ENCODE measurements around the gene EIF3B. TPM values are rescaled to one million over a fixed set of nuclear protein-coding genes. Genes with fewer than 3 reads are reported as not detected.
A peak's percentile ranks its signal among the peaks of the same experiment; 100 is the strongest.
"Not testable (repeated sequence)": the region's sequence is repeated elsewhere in the genome, so short reads cannot be mapped to it uniquely, and the experiment has no call there.

The EIF3B gene
- total RNA-seq, 1 experiment from 2014 or later = 319 TPM

DNA sequence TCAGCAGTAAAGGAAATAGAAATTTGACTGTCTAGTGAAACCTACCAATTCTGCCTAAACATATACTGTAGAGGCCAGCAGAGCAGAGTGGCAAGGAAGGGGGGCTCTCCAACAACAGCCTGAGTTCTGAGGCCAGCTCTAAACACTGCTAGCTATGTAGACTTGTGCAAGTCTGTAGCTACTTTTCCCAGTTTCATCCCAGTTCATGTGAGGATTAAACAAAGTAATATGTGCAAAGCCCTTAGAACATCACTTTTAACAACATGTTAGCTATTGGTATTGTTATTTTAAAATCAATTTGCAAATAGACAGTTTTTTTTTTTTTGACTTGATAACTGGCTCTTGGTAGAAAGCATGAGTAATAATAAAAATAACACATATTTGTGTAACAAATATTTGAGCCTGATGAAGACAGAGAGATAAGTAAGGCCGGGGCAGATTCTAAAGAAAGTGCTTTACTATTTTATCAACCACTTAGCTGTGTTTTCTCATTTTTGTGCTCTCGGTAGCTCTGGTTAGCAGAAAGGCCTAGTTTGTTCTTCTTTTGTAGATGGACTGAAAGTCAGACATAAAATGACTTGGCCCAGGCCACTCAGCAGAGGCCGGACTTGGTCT, 58.1 kb downstream of the EIF3B start:
- no peaks in the 10 kb centered on the region for H3K36me3 ChIP-seq (replicated peaks; ENCODE audit: control insufficient read depth, insufficient read depth, low read length)
- no peak overlapping the region for H3K4me3 ChIP-seq (ENCODE audit: insufficient read depth, low read depth, low read length)
- H3K27me3 ChIP-seq (ENCODE audit: control insufficient read depth, insufficient read depth, low read length) = no peaks in the 10 kb centered on the region
- DNase-seq = no peak

DNA sequence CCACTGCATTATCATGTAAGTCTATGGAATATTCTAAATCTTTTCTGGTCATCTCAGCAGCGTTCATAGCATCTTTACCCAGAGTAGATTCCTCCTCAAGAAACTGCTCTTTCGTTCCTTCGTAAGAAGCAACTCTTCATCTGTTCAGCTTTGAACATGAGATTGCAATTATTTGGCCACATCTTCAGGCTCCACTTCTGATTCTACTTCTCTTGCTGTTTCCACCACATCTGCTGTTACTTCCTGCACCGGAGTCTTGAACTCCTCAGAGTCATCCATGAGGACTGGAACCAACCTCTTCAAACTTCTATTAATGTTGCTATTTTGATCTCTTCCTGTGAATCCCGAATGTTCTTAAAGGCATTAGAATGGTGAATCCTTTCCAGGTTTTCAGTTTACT, 61.4 kb downstream of the EIF3B start:
- Histone ChIP-seq H3K36me3 (replicated peaks; ENCODE audit: control insufficient read depth, insufficient read depth, low read length) (no peaks in the 10 kb centered on the region), H3K4me3 (ENCODE audit: insufficient read depth, low read depth, low read length) (no peak overlapping the region), H3K27me3 (ENCODE audit: control insufficient read depth, insufficient read depth, low read length) (no peaks in the 10 kb centered on the region)
- no peak for DNase-seq

DNA sequence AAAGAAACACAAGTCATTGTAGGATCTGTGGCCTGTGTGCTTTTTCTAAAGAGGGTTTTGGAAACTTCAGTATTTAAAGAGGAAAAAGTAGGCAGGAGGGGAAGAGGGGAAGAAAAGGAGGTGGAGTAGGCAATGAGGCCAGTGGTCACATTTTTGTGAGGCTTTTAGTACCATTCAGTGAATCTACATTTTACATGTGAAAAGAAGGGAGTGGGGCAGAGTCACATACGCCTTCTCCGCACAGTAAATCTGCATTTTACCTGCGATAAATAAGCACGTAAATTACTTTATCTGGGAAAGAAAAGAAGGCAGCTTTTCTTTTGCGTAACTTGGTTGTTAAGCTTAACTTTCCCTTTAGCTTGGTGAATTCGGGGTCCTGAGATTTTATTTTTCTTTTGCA, 62.0 kb downstream of the EIF3B start:
- Histone ChIP-seq H3K27me3 (ENCODE audit: control insufficient read depth, insufficient read depth, low read length) (no peaks in the 10 kb centered on the region), H3K36me3 (replicated peaks; ENCODE audit: control insufficient read depth, insufficient read depth, low read length) (no peaks in the 10 kb centered on the region), H3K4me3 (ENCODE audit: insufficient read depth, low read depth, low read length) (no peak overlapping the region)
- no peak for DNase-seq

GRCh38 chr7:2417178-2417577, 62.6 kb downstream of the EIF3B start:
- not testable (repeated sequence) for DNase-seq; H3K4me3 ChIP-seq (ENCODE audit: insufficient read depth, low read depth, low read length); H3K27me3 ChIP-seq (ENCODE audit: control insufficient read depth, insufficient read depth, low read length); H3K36me3 ChIP-seq (replicated peaks; ENCODE audit: control insufficient read depth, insufficient read depth, low read length)

DNA sequence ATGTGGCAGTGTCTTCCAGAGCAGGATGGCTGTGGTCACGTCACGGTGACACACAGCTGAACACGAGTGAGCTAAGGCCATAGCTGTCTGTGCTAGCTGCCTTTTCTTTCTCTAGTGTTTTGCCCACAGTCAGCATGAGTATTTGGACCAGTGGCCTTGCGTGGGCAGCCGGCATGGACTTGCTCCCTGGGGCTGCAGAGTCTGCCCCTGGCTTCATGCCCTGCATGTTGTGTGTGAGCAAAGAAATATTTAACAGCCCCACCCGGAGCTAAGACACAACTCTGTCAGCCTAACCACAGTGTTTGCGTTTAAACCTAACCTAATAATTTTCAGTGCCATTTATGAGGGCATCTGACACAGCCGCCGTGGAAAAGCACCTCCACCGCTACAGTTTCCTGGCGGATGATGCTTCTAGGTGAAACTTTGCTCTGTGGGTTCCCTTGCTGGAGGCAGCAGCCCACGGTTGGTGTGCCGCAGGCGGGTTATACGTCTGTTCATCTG, 63.4 kb downstream of the EIF3B start:
- no peaks in the 10 kb centered on the region for H3K27me3 ChIP-seq (ENCODE audit: control insufficient read depth, insufficient read depth, low read length)
- no peak for DNase-seq
- no peak overlapping the region for H3K4me3 ChIP-seq (ENCODE audit: insufficient read depth, low read depth, low read length)
- H3K36me3 ChIP-seq (replicated peaks; ENCODE audit: control insufficient read depth, insufficient read depth, low read length) = no peaks in the 10 kb centered on the region

DNA sequence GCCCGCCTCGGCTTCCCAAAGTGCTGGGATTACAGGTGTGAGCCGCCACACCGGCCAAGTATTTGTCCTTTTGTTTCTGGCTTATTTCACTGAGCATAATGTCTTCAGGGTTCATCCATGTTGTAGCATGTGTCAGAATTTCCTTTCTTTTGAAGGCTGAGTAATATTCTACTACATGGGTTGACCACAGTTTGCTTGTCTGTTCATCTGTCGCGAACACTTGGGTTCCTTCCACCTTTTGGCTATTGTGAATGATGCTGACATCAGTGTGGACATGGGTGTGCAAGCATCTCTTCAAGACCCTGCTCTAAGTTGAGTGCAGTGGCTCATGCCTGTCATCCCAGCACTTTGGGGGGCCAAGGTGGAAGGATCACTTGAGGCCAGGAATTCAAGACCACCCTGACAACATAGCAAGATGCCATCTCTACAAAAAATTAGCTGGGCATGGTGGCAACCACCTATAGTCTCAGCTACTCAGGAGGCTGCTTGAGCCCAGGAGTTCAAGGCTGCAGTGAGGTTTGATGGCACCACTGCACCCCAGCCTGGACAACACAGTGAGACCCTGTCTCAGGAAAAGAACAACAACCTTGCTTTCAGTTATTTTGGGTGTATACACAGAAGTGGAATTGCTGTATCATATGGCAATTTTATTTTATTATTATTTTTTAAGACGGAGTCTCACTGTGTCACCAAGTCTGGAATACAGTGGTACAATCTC, 65.7 kb downstream of the EIF3B start:
- DNase-seq = no peak

GRCh38 chr7:2421943-2422310, 67.3 kb downstream of the EIF3B start:
- Histone ChIP-seq H3K36me3 (replicated peaks; ENCODE audit: control insufficient read depth, insufficient read depth, low read length) (no peaks in the 10 kb centered on the region), H3K4me3 (ENCODE audit: insufficient read depth, low read depth, low read length) (no peak overlapping the region), H3K27me3 (ENCODE audit: control insufficient read depth, insufficient read depth, low read length) (no peaks in the 10 kb centered on the region)
- no peak for DNase-seq

More for the DNA sequence above, 65.7 kb downstream of the EIF3B start:
- Histone ChIP-seq H3K4me3 (ENCODE audit: insufficient read depth, low read depth, low read length) (no peak overlapping the region), H3K36me3 (replicated peaks; ENCODE audit: control insufficient read depth, insufficient read depth, low read length) (no peaks in the 10 kb centered on the region), H3K27me3 (ENCODE audit: control insufficient read depth, insufficient read depth, low read length) (no peaks in the 10 kb centered on the region)

DNA sequence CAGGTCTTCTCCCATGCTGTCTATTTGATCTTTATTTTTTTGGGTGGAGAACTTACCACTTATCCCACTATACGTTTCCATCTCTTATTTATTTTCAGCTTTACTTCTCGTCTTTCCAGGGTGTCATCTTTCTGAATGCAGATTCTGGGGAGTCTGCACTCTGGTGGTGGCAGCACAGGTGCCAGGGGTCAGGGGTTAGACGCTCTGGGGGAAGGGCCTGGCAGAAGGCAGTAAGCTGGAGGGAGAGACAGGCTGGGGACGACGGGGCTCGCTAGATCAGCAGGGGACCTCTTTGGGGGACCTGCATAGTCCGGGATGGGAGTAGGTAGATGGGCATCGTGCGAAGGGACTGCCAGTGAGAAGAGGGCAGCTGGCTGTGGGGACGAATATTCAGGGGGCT, 71.1 kb downstream of the EIF3B start:
- H3K4me3 ChIP-seq (ENCODE audit: insufficient read depth, low read depth, low read length) = no peak overlapping the region
- peak; percentile 47 for DNase-seq
- H3K27me3 ChIP-seq (ENCODE audit: control insufficient read depth, insufficient read depth, low read length) = no peaks in the 10 kb centered on the region
- no peaks in the 10 kb centered on the region for H3K36me3 ChIP-seq (replicated peaks; ENCODE audit: control insufficient read depth, insufficient read depth, low read length)

Other genes starting within 250 kb of the EIF3B start
- 44.7 and 63.0 TPM in 2 replicates for gene MAD1L1, start 121.9 kb upstream of the EIF3B start, total RNA-seq (2014; rRNA removed; shearing (Covaris generic))
- 25.8 and 32.6 TPM in 2 replicates for gene MRM2, start 112.6 kb upstream of the EIF3B start, total RNA-seq (2014; rRNA removed; shearing (Covaris generic))
- 101 and 117 TPM in 2 replicates for gene NUDT1, start 112.6 kb upstream of the EIF3B start, total RNA-seq (2014; rRNA removed; shearing (Covaris generic))
- gene SNX8, start 40.4 kb upstream of the EIF3B start, total RNA-seq (2014; rRNA removed; shearing (Covaris generic)) = 23.2 and 28.2 TPM in 2 replicates
- 10.3 and 11.4 TPM in 2 replicates for gene CHST12, start 48.8 kb downstream of the EIF3B start, total RNA-seq (2014; rRNA removed; shearing (Covaris generic))
- not detected in 2 replicates for gene GRIFIN, start 121.6 kb downstream of the EIF3B start, total RNA-seq (2014; rRNA removed; shearing (Covaris generic))
- gene LFNG, start 164.9 kb downstream of the EIF3B start, total RNA-seq (2014; rRNA removed; shearing (Covaris generic)) = 12.8 and 20.0 TPM in 2 replicates
- gene BRAT1, start 200.7 kb downstream of the EIF3B start, total RNA-seq (2014; rRNA removed; shearing (Covaris generic)) = 83.5 and 86.4 TPM in 2 replicates
- gene IQCE, start 204.2 kb downstream of the EIF3B start, total RNA-seq (2014; rRNA removed; shearing (Covaris generic)) = 2.1 and 4.0 TPM in 2 replicates

All from H7 (cell line).